ENCODE measurements around the gene GPBAR1.

GRCh38 chr2:218273908-218274249 is 13.1 kb downstream of the GPBAR1 start:
- TF ChIP-seq CTCF (IDR thresholded peaks at IDR 0.05; ENCODE audit: low read depth, low read length, missing input control): no peak
- no peak for TF ChIP-seq REST (IDR thresholded peaks at IDR 0.05)
- no peak for TF ChIP-seq YY1 (IDR thresholded peaks at IDR 0.05)
- no peak for TF ChIP-seq SP1 (IDR thresholded peaks at IDR 0.05)
- no peak for TF ChIP-seq ZBTB33 (IDR thresholded peaks at IDR 0.05)
- no peak for TF ChIP-seq TAF1 (conservative IDR thresholded peaks at IDR 0.05)
- TF ChIP-seq ATF3 (IDR thresholded peaks at IDR 0.05): no peak
- TF ChIP-seq MAX (IDR thresholded peaks at IDR 0.05): no peak
- TF ChIP-seq GABPA (IDR thresholded peaks at IDR 0.05 in 1 of 2, conservative IDR thresholded peaks at IDR 0.05 in 1 of 2): no peak

All from liver (tissue), 3 donors.